DMS53 treated with DMSO at 0.1 percent for 48 hours (cell line): ENCODE results near the gene DUSP22.
"Not testable (repeated sequence)": the region's sequence is repeated elsewhere in the genome, so short reads cannot be mapped to it uniquely, and the experiment has no call there.

Experiments used
- DNase-seq: peaks from one replicate; lab custom pipeline; 2025; ENCODE audit not compliant: unreplicated experiment; lab: John Stamatoyannopoulos, UW

The DUSP22 gene

GRCh38 chr6:377641-378020, 85.3 kb downstream of the DUSP22 start:
- not testable (repeated sequence) for DNase-seq

GRCh38 chr6:378090-378957, 86.0 kb downstream of the DUSP22 start:
- no peak for DNase-seq

DNA sequence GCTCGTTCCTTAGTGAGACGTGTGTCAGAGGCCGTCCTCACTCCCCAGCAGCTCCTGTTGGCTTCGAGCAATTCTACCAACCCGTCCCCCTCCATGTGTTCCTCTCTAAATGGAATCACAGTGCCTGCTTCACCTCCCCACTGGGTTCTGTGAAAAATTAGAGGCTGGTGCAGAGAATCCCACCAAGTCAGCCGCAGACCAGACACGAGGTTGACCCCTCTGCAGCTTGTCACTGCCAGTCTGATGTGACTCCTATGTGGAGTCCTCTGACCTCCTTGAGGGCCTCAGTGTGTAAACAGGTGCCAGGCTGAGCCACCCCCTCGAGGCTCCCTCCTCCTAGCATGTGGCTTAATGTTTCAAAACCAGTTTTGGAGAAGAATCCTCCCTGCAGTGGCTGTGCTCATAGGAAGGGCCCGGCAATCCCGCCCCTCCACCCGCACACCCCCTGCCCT, 86.7 kb downstream of the DUSP22 start:
- no peak for DNase-seq

- no peak for DNase-seq
These were observed 87.3 kb downstream of the DUSP22 start for GRCh38 chr6:379410-380181.

- DNase-seq = no peak
These were observed 88.2 kb downstream of the DUSP22 start for GRCh38 chr6:380234-381218.

GRCh38 chr6:381742-382461, 89.6 kb downstream of the DUSP22 start:
- DNase-seq = no peak

- no peak for DNase-seq
These were observed 90.9 kb downstream of the DUSP22 start for GRCh38 chr6:382883-383810.

DNA sequence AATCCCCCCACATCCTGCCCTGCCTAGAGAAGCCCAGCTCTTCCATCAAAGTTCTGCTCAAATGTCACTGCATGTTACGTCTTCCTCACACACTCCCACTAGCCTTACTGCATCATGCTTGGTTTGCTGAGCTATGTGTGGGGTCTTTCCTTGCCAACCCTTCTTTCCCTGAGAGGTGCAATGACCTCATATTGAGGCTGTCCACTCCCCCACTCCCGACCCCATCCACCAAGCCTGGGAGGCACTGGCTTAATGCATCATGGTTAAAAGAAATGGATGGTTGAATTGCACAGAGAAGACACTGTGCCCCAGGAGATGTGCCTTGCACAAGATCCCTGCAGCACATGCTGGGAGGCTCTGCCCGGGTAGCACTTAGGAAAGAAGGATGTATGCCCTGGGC, 91.6 kb downstream of the DUSP22 start:
- no peak for DNase-seq

DNA sequence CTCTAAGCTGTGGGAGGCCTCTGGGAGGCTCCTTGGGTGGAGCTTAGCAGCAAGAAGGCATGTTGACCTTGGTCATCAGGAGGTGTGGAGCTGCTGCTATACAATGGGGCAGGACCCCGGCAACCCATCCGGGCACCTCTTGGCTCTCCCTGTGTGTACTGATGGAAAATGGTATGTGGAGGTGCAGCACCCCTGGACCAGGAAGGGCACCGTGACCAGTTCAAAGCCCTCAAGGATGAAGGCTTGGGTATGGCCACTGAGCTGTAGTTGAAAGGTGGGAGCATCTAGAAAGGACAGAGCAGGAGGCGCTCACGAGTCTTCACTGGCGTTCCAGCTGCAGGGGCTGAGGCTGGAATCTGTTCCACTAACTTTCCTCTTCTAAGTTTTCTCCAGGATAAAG, 92.6 kb downstream of the DUSP22 start:
- DNase-seq = no peak

GRCh38 chr6:385614-386013, 93.3 kb downstream of the DUSP22 start:
- DNase-seq = no peak

DNA sequence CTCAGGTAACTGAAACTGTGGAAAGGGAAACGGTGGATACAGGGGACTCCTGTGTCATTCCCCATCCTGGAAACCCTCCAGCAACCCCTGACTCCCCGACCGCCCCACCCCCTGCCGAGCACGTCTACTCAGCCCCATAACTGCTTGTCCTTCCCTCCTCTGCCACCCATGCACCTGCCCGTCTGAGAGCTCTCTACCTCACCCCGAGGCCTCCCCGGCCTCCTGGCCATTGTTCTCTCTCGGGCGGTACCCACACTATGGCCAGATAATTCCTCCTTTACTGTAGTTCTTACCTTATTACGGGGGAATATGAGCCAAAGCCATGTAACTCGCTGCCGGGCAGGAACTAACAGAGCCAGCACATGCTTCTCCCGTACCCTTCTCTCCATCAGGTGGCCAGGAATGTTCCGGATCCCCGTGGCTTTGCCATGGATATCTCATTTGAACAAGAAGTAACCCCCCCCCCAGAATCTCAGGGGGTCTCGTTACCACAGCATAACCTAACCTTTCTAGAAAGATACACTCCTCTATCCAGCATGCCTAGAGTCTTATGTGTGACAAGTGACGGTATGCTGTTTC, 94.5 kb downstream of the DUSP22 start:
- DNase-seq = no peak

- DNase-seq = no peak
These were observed 95.0 kb downstream of the DUSP22 start for GRCh38 chr6:387293-387741.

- no peak for DNase-seq
These were observed 96.1 kb downstream of the DUSP22 start for GRCh38 chr6:388202-388903.

GRCh38 chr6:389143-389542, 96.9 kb downstream of the DUSP22 start:
- no peak for DNase-seq

DNA sequence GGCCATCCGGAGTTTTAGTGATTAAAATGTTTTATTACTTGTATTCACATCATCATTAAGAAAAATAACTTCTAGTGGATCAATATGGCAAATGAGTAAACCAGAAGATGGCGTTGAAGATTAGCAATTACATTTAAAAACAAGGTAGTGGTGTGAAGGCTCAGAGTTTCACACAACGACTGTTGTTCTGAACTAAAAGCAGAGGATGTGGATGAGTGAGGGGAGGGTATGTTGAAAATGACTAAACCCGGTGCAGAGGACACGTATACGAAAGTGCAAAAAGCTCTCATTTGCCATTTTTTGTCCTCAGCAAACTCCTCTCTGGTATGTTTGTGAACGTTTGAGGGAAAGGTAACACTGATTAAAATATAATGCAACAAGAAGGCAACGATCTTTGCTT, 97.3 kb downstream of the DUSP22 start:
- no peak for DNase-seq

GRCh38 chr6:390914-391558, 98.7 kb downstream of the DUSP22 start:
- no peak for DNase-seq

DNA sequence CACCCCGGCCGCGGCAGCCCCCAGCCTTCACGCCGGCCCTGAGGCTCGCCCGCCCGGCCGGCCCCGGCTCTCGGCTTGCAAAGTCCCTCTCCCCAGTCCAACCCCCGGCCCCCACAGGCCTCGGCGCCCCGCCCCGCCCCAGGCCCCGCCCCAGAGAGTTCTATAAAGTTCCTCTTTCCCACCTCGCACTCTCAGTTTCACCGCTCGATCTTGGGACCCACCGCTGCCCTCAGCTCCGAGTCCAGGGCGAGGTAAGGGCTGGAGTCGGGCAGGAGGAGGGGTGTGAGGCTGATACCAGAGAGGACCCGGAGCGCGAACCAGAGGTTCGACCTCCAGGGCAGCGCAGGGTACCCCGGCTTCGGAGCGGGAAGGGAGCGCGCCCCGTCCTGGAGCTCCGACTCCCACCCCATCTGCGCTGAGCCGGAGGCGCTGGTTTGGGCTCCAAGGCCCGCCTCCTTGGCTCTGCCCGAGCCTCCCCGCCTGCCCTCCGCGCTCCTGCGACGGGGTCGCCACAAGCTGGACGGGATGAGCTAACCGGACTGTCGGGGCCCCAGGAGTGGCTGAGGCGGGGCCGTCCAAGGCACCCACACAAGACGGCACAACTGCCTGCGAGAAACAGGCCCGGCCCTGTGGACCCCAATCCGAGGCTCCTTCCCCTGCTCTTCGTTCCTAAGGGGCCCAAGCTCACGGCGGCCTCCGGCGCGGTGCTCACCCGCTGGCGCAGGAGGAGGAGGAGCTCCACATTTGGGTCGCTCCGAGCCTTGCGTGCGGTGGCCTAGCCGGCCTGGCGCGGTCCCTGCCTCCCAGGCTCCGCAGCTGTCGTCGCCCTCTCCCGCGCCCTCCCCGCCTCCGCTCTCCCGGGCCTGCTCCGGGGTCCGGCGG, 99.5 kb downstream of the DUSP22 start, which contains the start of gene IRF4:
Gene IRF4 (plus strand): TSS at position 194 of the 882 bp plus-strand sequence. CDS start 1,401 bp downstream, outside the sequence.
- no peak for DNase-seq
